Kidney glomerular epithelial cell (primary cell): ENCODE data around the gene PTGIS.
A peak's percentile ranks its signal among the peaks of the same experiment; 100 is the strongest.

Source experiments
- DNase-seq: peaks from one replicate; lab custom pipeline; 2025; lab: John Stamatoyannopoulos, UW

PTGIS gene

DNA sequence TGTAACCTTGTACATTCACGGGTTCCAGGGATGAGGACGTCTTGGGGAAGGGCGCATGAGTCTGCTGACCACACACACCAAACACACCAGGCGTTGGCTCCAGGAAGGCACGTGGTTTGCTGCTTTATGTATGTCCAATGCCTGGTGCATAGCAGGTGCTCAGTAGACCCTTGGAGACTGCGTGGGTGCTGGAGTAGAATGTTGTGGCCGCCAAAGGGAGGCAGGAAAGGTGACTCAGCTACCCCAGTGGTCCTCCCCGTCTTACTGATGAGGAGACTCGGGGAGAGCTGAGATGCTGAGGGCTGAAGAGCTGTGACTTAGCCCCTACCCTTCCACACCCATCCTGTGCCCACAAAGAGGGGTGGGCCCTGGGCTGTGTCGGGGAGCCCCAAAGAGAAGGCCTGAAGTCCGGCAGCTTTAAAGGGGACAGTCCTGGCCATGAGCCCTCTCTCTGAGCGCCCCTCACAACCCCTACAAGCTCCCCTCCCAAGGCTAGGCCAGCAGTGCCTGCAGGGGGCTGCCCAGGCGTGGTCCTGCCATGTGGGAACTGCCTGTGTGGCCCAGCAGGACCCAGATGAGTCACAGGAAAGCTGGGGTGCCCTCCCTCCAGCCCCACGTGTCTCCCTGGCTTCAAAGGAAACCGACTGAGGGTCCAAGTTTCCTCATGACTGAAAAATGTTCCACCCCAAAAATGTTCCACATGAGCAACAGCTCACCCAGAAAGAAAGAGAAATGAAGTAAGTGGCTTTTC lies 28.0 kb upstream of the PTGIS start:
- peak; percentile 54 for DNase-seq

DNA sequence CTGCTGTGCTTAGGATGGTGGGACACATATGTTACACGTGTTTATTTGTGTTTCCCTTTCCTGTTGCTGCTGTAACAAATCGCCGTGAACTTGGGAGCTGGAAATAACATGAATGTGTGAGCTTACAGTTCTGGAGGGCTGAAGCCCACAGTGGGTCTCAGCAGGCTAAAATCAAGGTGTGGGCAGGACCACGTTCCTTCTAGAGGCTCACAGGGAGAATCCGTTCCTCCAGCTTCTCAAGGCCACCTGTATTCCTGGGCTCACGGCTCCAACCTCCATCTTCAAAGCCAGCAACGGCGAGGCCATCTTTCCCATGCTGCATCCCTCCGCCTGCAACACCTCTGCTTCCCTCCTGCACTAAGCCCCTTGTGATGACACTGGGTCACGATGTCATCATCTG lies 27.4 kb upstream of the PTGIS start:
- DNase-seq, result no peak

DNA sequence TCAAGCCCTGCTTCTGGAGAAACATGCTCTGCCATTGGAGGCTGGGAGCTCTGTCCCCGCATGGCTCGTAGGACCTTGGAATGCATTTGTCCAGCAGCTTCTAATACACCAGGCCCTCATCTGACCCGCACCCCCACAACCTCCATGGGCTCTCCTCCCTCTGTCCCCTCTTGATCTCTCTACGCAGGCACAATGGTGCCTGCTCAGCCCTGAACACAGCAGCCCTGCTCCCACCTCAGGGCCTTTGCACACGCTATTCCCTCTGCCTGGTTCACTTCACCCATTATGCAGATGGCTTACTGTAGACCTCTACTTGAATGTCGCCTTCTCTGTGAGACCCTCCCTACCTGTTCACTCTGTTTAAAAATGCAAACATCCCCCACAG lies 27.0 kb upstream of the PTGIS start:
- DNase-seq, result no peak

DNA sequence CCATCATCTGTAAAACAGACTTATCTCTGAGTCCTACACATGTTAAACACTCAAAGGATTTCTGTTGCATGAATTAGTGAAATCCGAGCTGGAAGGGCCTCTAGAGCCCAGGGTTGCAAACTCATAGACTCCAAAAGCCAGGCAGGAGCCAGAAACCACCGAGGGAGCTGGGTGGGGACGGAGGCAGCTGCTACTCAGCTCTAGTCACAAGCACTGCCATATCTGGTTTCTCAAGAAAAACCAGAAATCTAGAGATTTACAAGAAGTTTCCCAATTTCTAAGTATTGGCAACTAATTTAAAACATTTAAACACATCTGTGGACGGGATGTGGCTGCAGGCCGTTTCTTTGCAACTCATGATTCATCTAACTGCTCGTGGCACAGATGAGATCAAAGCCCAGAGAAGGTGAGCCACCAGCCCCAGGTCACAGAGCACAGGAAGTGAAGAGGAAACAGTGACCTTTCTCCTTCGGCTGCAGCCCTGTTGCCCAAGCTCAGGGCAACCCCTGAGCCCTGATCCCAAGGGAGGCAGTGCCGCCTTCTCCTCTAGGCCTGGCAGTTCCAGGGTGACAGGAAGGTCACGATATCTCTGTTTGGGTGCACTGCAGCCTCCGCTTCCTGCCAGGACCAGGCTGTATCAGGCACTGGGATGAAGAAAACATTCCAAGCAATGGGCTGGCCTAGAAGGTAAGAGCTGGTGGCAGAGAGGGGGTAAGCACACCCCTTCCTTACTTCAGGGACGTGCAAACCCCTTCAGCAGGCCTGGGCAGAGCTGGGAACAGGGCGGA lies 26.4 kb upstream of the PTGIS start:
- DNase-seq, result no peak

DNA sequence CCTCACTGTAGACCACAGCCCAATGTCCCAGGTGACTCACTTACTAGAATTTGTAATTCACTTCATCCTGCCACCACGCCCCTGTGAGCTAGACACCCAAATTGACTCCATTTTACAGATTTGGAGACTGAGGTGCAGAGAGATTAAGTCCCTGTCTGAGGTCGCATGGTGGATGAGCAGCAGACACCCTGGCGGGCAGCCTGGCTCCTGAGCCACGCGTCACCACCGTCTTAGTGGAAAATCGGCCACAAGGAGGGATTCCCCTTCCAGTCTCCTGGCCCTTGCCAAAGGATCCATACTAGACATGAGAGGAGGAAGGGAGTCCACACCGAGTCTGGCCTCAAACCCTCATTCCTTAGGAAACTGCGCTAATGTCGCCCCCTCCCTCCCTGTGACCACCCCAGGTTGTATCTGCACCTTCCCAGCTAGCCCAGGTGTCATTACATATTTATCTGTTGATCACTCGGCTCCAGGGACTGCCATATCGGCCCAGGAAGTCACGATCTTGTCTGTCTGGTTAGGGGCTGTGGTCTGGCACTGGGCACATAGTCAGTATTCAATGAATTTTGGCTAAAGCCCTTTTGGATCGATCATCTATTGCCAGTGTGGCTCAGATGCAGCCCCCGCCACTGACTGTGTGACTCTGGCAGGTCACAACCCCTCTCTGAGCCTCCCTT lies 25.7 kb upstream of the PTGIS start:
- DNase-seq, result no peak

DNA sequence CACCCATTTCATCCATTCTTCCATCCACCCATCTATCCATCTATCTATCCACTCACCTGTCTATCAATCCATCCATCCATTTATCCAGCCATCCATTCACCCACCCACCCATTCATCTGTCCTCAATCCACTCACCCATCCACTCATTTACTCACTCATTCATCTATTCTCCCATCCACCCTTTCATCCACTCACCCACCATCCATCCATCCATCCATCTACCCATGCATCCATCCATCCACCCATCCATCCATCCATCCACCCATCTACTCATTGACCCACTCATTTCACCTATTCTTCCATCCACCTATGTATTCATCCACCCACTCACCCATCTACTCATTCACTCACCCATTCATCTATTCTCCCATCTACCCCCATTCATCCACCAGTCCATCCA lies 24.2 kb upstream of the PTGIS start:
- DNase-seq, result no peak

DNA sequence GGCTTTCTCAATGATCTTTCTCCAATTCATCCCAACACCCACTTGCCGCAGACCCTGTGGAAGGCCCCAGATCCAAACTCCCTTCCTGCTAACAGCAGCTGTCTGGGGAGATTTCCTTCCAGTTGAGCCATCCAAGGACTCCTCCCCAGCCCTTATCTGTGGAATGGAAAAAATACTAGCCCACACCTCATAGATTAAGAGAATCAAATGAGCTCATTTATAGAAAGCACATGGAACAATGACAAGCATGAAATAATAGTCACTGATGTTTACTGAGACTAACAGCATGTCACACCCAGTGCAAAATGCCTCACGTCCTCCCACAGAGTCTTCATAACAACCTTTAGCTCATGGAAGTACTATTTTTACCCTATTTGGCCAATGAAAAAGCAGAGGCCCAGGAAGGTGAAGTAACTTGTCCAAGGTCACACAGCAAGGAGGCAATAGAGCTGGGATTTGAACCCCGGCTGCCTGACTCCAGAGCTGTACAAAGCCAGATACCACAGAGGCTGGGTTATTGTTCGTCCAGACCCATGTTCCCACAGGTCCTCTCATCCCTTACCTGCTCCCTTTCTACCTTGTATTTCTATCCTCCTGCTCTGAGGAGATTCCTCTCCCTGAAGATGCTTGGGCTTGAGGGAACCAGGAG lies 23.4 kb upstream of the PTGIS start:
- DNase-seq, result no peak

DNA sequence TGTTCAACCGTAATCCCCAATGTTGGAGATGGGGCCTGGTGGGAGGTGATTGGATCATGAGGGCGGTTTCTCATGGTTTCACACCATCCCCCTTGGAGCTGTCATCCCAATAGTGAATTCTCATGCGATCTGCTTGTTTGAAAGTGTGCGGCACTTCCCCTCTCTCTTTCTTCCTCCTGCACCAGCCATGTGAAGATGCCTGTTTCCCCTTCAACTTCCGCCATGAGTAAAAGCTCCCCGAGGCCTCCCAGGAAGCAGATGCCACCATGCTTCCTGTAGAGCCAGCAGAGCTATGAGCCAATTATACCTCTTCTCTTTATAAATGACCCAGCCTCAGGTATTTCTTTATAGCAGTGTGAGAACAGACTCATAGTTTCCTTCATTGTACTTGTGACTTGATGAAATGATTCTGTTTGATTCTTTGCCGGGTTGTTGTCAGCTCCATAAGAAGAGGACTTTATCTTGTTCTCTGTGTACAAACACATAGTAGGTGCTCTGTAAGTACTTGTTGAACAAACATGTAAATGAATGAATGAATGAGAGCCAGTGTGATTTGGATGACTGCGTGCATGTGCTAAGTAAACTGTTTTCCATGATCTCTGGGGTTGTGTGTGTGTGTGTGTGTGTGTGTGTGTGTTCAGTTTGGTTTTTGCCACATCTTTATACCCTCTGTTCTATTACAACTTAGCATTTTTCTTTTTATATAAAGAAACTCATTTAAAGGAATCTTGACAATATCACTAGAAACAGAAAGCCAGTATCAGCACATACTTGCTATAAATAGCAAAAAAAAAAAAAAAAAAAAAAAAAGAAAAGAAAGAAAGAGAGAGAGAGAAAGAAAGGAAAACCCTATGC lies 22.5 kb upstream of the PTGIS start:
- no peak for DNase-seq

DNA sequence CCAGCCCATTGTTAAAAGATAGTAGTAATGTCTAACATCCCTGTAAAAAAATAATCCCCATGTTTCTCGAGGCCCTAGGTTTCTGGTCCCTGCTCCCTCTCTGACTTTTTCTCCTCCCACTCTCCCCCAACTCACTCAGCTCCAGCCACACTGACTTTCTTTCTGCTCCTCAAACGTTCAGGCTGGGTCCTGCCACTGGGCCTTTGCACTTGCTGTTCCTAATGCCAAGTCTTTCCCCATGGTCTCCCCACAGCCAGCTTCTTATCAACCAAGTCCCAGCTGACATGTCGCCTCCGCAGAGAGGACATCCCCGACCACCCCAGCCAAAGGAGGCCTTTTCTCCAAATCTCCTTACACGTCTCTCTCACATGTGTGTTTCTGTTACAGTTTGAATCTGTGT lies 21.8 kb upstream of the PTGIS start:
- DNase-seq, result no peak

DNA sequence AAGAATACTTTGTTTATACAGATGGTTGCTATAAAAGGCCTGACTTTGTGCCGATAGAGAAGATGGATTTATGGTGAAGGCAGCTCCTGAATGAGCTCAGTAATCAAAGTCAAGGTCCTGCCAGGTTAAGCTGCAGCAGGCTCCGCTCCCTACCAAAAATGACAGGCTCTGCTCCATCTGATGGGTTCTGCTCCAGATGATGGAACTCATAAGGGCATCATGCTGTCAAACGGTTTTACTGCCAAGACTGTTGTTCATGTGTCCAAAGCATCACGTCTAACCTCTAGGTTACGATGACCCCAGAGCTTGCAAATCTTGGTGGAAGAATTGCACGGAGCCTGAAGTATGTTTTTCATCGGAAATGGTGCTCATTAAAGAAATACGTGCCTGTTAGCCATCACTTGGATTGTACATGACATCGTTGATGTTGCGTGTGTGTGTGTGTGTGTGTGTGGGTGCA lies 19.2 kb upstream of the PTGIS start:
- no peak for DNase-seq

DNA sequence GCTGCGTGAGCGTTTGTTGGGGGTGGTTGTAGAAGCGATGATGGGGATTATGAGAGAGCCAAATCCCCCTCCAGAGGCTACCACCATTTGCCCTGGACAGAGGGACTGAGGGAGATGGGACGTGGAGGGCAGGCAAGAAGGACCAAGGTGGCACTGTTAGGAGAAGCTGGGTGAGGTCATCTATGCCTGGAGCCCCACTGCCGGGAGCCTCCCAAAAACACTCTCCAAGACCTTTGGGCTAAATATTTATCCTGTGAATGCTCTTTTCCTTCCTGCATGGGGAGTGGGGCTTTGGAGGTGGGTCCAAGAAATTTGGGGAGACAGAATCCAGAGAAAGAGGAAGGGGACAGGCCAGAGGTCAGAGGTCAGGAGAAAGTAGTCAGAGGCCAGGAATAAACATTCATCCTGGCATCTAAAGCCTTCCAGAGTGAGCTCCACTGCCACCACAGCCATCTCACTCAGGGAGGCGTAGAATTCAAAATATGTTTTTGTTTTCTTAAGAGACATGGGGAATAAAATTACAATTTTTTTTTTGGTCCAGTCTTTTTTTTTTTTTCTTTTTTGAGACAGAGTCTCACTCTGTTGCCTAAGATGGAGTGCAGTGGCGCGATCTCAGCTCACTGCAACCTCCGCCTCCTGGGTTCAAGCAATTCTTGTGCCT lies 17.8 kb upstream of the PTGIS start:
- DNase-seq, result no peak

DNA sequence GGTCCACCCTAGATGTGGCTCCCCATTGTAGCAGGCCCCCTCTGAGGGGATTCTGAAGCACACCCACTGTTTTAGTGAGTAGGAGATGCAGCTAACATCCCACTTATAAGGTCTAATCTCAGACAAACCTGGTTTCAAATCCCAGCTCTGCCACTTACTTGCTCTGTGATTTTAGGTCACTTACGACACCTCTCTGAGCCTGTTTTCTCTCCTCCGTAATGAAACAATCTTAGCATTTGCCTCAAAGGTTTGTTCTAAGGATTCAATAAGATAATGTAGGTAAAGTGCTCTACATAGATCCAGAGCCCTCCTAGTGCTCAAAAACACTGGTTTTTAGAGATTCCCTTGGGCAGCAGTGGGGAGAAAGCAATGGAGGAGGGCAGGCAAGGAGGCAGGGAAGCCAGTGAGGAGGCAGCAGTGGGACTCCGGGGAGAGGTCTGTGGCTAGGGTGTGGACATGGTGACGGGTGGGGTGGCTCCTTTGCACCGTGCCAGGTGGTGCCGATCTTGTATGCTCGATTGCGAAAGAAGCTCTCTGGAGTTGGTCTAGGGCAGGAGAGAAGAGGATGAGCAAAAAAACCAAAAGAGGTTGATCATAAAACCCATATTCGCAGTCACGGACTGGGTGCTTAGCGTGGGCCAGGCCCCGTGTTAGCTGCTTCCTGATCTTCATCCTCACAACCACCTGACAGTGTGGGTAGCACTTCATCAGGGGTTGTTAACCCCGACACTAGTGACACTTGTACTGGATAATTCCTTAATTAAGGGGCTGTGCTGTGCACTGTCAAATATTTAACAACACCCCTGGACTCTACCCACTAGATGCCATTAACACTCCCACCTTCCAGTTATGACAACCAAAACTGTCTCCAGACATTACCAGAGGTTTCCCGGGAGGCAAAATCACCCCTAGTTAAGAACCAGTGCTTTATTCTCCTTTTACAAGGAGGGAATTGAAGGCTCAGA lies 16.8 kb upstream of the PTGIS start:
- DNase-seq, result no peak

DNA sequence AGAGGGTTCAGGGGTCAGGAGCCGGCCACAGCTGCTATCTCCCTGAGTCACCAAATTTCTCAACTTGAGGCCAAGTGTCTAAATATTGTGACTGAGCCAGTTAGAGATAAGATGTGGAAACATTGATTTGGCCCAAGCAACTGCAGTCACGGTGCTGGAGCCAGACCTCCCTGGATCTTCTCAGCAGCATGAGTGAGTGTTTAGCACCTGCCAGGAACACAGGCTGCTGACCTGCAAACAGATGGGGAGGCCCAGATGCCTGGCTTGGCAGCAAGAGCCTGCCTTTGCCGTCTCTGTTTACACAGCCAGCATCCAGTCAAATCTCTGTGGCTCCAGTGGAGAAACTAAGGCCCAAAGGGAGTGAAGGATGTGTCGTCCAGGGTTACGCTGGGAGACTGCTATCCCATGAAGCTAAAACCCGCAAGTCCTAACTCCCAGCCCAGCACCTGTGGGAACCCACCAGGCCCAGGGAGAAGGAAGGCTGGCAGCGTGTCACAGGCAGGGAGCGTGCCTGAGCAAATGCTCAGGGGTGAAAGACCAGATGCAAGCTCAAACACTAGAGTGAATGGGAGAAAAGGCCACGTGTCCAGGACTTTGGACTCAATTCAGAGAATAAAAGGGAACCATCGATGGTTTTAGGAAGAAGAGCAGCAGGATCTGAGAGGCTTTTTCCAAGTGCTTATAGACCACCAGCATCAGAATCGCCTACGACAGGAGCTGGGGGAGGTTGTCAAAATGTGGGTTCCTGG lies 15.9 kb upstream of the PTGIS start:
- DNase-seq, result peak; percentile 48

DNA sequence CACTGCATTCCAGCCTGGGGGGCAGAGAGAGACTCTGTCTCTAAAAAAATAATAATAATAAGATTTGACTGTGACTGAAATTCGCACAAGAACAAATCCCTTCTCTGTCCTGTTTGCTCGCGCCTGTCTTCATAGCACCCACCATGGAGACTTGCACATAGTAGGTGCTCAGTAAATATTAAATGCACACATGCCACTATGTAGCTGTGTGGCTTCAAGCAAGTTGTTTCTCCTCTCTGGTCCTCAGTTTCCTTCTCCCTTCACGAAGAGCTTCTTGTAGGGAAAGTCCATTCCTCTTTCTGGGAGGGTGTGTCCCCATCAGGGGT lies 15.4 kb upstream of the PTGIS start:
- DNase-seq, result no peak

DNA sequence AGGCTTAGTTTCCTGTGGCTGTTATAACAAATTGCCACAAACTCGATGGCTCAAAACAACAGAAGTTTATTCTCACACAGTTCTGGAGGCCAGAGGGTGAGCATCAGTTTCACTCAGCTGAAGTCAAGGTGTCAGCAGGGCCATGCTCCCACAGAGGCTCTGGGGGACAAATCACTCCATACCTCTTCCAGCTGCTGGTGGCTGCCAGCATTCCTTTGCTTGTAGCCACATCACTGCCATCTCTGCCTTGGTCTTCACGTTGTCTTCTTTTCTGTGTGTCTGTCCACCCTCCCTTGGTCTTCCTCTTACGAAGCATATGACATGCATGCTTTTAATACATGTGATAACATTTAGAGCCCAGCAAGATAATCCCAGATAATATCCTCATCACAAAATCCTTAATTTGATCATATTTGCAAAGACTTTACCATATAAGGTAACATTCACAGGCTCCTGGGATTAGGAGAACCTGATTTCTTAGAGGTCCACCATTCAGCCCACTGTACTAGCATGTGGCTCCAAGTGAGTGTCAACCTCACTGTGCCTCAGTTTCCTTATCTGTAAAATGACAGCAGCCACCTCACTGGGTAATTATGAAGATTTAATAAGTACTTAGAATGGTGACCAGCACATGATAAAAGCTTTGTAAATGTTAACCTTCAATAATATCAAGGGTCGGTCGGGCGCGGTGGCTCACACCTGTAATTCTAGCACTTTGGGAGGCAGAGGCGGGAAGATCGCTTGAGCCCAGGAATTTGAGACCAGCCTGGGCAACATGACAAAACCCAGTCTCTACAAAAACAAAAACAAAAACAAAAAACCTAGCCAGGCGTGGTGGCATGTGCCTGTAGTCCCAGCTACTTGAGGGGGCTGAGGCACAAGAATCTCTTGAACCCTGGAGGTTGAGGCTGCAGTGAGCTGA lies 14.7 kb upstream of the PTGIS start:
- no peak for DNase-seq

DNA sequence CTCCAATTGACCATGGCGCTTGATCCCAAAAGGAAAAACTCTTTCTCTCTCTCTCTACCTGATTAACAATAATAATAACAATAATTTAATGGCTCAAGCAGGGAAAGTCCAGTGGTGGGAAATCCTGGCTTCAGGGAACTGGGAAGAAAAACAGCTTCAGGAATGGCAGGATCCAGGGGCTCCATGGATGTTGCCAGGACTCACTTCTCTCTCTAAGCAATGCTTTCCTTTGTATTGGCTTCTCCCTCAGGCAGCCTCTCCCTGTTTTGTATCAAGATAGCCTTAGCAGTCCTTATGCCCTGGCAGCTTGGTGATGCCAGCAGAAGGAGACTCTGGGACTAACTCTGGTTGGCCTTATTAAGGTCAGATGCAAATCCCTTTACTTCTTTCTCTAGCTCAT lies 13.5 kb upstream of the PTGIS start:
- no peak for DNase-seq

DNA sequence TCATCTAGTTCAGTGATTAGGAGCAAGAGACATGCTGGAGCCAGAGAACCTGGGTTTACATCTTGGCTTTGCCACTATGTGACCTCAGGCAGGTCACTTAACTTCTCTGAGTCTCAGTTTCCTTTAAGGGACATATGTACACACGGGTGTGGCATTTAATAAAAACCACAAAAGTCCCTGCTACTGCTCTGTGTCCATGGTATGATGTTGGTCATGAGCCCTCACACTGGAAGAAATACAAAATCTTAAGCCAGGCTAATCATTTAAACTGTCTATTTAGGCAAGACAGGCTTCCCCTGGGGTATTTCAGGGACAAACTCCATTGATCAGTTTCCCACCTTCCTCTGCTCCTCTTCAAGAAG lies 12.9 kb upstream of the PTGIS start:
- DNase-seq, result no peak
